CD4-positive, alpha-beta T cell treated with Interleukin-6 for 4 hours (primary cell): Measurements from ENCODE around the gene FAM222A.
A peak's percentile ranks its signal among the peaks of the same experiment; 100 is the strongest.

Experiments
- DNase-seq: peaks from one replicate; pipeline ENCODE4 v3.0.0-alpha.2; 2020; ENCODE audit warnings: mixed read lengths

Gene FAM222A

GRCh38 chr12:109739747-109740693 lies 26.4 kb downstream of the FAM222A start:
- peak; percentile 6 for DNase-seq

GRCh38 chr12:109740694-109741245 lies 27.1 kb downstream of the FAM222A start:
- DNase-seq, result no peak

GRCh38 chr12:109741286-109741969 lies 27.8 kb downstream of the FAM222A start:
- no peak for DNase-seq

GRCh38 chr12:109741970-109742703 lies 28.5 kb downstream of the FAM222A start:
- no peak for DNase-seq

- no peak for DNase-seq
Observed at GRCh38 chr12:109743076-109743910, 29.7 kb downstream of the FAM222A start.

- no peak for DNase-seq
Observed at GRCh38 chr12:109744026-109744425, 30.4 kb downstream of the FAM222A start.

- no peak for DNase-seq
Observed at GRCh38 chr12:109744986-109745942, 31.6 kb downstream of the FAM222A start.

- no peak for DNase-seq
Observed at GRCh38 chr12:109752117-109753053, 38.8 kb downstream of the FAM222A start.

- no peak for DNase-seq
Observed at GRCh38 chr12:109753054-109753401, 39.4 kb downstream of the FAM222A start.

GRCh38 chr12:109753959-109754358 lies 40.3 kb downstream of the FAM222A start:
- no peak for DNase-seq

GRCh38 chr12:109756457-109756856 lies 42.8 kb downstream of the FAM222A start:
- DNase-seq, result no peak

GRCh38 chr12:109757671-109758265 lies 44.1 kb downstream of the FAM222A start:
- DNase-seq, result no peak

GRCh38 chr12:109758426-109759420 lies 45.1 kb downstream of the FAM222A start:
- no peak for DNase-seq

- DNase-seq, result no peak
Observed at GRCh38 chr12:109759595-109759994, 46.0 kb downstream of the FAM222A start.

- DNase-seq, result no peak
Observed at GRCh38 chr12:109760031-109760929, 46.7 kb downstream of the FAM222A start.
